PC-3 (cell line): ENCODE data around the gene TLCD2.

ENCODE experiments used
- EZH2 ChIP-seq: fragments of 300-600 bp; sonication (generic); IDR thresholded peaks from one replicate; pipeline ENCODE4 v1.6.1; 2017; ENCODE audit warnings: antibody characterized with exemption, mild to moderate bottlenecking, low read length; ENCODE audit not compliant: unreplicated experiment
- EZH2phosphoT487 ChIP-seq: fragments of 300-600 bp; sonication (generic); IDR thresholded peaks from 2 replicates; pipeline ENCODE4 v1.6.1; 2018; ENCODE audit warnings: mild to moderate bottlenecking, antibody characterized with exemption, low read length, borderline replicate concordance
- TF ChIP-seq, protein P1 (sequence below): fragments of 300-600 bp; sonication (generic); conservative IDR thresholded peaks from 2 replicates; pipeline ENCODE4 v1.5.1; 2017; ENCODE audit warnings: antibody characterized with exemption, low read depth, mild to moderate bottlenecking, low read length

DNA sequence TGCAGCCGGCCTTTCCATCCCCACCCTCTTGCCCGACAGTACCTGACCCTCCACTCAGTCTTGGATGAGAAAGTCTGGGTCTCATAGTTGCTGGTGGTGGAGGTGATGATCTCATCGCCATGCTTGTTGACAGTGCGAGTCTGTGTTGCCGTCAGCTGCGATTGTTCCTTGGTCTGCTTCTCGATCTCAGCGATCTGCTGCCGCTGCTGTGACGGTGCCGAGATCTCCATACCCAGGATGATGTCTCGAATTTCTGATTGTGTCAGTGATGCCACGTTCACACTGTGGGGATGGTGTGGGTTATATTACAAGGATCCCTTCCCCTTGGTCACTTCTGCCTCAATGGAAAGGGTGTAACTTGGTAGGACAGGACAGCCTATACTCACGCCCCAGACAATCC, 56.4 kb downstream of the TLCD2 start:
- TF ChIP-seq EZH2 (no peak), EZH2phosphoT487 (no peak)
- TF ChIP-seq, protein P1, sequence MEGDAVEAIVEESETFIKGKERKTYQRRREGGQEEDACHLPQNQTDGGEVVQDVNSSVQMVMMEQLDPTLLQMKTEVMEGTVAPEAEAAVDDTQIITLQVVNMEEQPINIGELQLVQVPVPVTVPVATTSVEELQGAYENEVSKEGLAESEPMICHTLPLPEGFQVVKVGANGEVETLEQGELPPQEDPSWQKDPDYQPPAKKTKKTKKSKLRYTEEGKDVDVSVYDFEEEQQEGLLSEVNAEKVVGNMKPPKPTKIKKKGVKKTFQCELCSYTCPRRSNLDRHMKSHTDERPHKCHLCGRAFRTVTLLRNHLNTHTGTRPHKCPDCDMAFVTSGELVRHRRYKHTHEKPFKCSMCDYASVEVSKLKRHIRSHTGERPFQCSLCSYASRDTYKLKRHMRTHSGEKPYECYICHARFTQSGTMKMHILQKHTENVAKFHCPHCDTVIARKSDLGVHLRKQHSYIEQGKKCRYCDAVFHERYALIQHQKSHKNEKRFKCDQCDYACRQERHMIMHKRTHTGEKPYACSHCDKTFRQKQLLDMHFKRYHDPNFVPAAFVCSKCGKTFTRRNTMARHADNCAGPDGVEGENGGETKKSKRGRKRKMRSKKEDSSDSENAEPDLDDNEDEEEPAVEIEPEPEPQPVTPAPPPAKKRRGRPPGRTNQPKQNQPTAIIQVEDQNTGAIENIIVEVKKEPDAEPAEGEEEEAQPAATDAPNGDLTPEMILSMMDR = no peak
